C4-2B (cell line): Measurements from ENCODE around the gene RGL2.

Source experiments
- CTCF ChIP-seq: fragments of 450-650 bp; conservative IDR thresholded peaks from 2 replicates; pipeline ENCODE4 v1.5.1; 2017; ENCODE audit warnings: mild to moderate bottlenecking
- ZFX ChIP-seq: fragments of 450-650 bp; IDR thresholded peaks from 2 replicates; pipeline ENCODE4 v1.6.1; 2017

- TF ChIP-seq CTCF (no peak), ZFX (no peak)
These were observed 49.6 kb downstream of the RGL2 start for GRCh38 chr6:33248932-33249731.
